Measurements from ENCODE around the gene CYP3A7. TPM values are rescaled to one million over a fixed set of nuclear protein-coding genes. Genes with fewer than 3 reads are reported as not detected.

Gene CYP3A7
- total and polyA plus RNA-seq, 2 of the 13 experiments (the other 11 are each of a cell fraction or from before 2014, with no cell fraction given) = 5.8 to 6.4 TPM

GRCh38 chr7:99707096-99707495 lies 27.9 kb downstream of the CYP3A7 start (continued):
- TF ChIP-seq ZBTB14 (CRISPR knock-in tag; IDR thresholded peaks at IDR 0.05) (no peak), FOXA3 (CRISPR knock-in tag; IDR thresholded peaks at IDR 0.05) (no peak), CEBPZ (IDR thresholded peaks at IDR 0.05; ENCODE audit: low read length) (no peak), ZNF121 (CRISPR knock-in tag; IDR thresholded peaks at IDR 0.05) (no peak), RAD51 (IDR thresholded peaks at IDR 0.05; ENCODE audit: borderline replicate concordance) (no peak), SALL1 (CRISPR knock-in tag; IDR thresholded peaks at IDR 0.05) (no peak), PREB (CRISPR knock-in tag; IDR thresholded peaks at IDR 0.05) (no peak)

GRCh38 chr7:99699946-99700345 lies 35.0 kb downstream of the CYP3A7 start:
- no peaks in the 10 kb centered on the region for H3K36me3 ChIP-seq (replicated peaks in 1 of 2; ENCODE audit: control insufficient read depth in 1 of 2, insufficient read depth in 2 of 2, low read length in 2 of 2)
- no peaks in the 10 kb centered on the region for H3K27me3 ChIP-seq (ENCODE audit: control insufficient read depth in 1 of 2, insufficient read depth in 2 of 2, low read length in 2 of 2)
- no peak overlapping the region for H3K9ac ChIP-seq (ENCODE audit: insufficient read depth, low read depth, low read length)
- no peak overlapping the region for H2AFZ ChIP-seq (ENCODE audit: low read length)
- DNase-seq (ENCODE audit: low spot score) (no peak), FAIRE-seq (no peak), ATAC-seq (peak; percentile 49)
- CTCF ChIA-PET (ENCODE audit: low intra/inter-chr PET ratio, low total read pairs) = no interaction called here
- no TSS peak for BruUV-seq (replicated peaks)
- in situ Hi-C loops (cut with HindIII; ENCODE audit: extremely low pct_ligation_motif_present, low pct_unique_long_range_greater_than_20kb) = no loop called here
- H3K9me3 ChIP-seq (ENCODE audit: low read length) = no peaks in the 10 kb centered on the region
- POLR2A ChIA-PET = no interaction called here
- intact Hi-C loops (cut with micrococcal nuclease; ENCODE audit: unreplicated experiment) = no loop called here
- no peaks in the 10 kb centered on the region for H3K79me2 ChIP-seq (ENCODE audit: insufficient read depth, low read length)
- H3K27ac ChIP-seq (ENCODE audit: extremely low read length, insufficient read depth, low read length) = no peak overlapping the region
- H4K20me1 ChIP-seq (ENCODE audit: insufficient read depth, low read length) = no peaks in the 10 kb centered on the region
- H3K4me1 ChIP-seq (ENCODE audit: insufficient read depth, low read length) = peaks cover 60% of the 10 kb centered on the region
- WGBS (ENCODE audit: low lambda C conversion rate) = 87% methylated on average over 4 of the region's 5 CpGs
- H3K4me2 ChIP-seq (ENCODE audit: low read depth, low read length) = no peak overlapping the region
- no peak overlapping the region for H3K4me3 ChIP-seq (replicated peaks in 1 of 3; ENCODE audit: insufficient read depth in 1 of 3, low read depth in 2 of 3, low read length in 3 of 3)
- TF ChIP-seq MAFK (conservative IDR thresholded peaks at IDR 0.05 in 1 of 2, IDR thresholded peaks at IDR 0.05 in 1 of 2; ENCODE audit: low read length in 2 of 2) = no peak
- no peak for TF ChIP-seq SOX13 (IDR thresholded peaks at IDR 0.05)
- TF ChIP-seq SOX13 (CRISPR knock-in tag; conservative IDR thresholded peaks at IDR 0.05 in 1 of 2, IDR thresholded peaks at IDR 0.05 in 1 of 2) = no peak
- TF ChIP-seq MAZ (IDR thresholded peaks at IDR 0.05; ENCODE audit: borderline replicate concordance, low read depth, low read length) = no peak
- TF ChIP-seq MAZ (CRISPR knock-in tag; IDR thresholded peaks at IDR 0.05; ENCODE audit: low read depth) = no peak
